GM18519 (cell line): ENCODE data around the gene CMTR1.
A peak's percentile ranks its signal among the peaks of the same experiment; 100 is the strongest.
"Not testable (repeated sequence)": the region's sequence is repeated elsewhere in the genome, so short reads cannot be mapped to it uniquely, and the experiment has no call there.

ENCODE experiments used
- ATAC-seq: cut with Tn5 transposase; IDR thresholded peaks from one replicate; pipeline ENCODE4 v1.9.1; 2021; ENCODE audit warnings: mild to moderate bottlenecking, moderate library complexity; ENCODE audit not compliant: unreplicated experiment, low FRiP score

CMTR1 gene

GRCh38 chr6:37432590-37432915 is 468 bp upstream of the CMTR1 start:
- ATAC-seq = peak; percentile 4

DNA sequence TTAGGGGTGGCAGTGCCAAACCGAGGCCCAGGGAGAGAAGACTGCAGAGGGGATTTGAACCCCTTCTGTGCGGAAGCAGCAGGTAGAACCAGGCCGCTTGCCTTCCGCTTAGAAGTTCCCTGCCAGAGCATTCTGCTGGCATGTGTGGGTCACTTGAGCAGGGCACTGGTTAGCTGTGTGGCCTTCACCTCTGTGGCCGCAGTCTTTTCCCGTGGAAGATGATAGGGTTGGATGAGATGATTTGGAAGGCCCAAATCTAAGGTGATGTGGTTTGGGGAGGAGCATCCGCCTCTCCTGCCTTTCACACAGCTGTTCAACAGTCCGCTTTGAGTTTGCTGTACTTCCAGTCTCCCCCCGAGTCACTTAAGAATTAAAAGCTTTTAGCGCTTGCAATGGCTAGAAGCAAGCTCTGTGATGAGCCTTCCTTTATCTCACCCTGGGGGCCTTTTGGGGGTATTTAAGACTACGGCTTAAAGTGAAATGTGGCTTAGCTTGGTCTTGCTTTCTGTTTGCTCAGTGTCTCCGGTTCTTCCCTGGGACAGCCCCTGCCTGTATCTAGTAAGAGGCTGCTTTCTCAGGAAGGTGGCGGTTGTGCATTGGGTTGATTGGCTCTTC is 743 bp downstream of the CMTR1 start:
- ATAC-seq = peak; percentile 17

- ATAC-seq = no peak
These were observed 2.4 kb downstream of the CMTR1 start for GRCh38 chr6:37435373-37435772.

DNA sequence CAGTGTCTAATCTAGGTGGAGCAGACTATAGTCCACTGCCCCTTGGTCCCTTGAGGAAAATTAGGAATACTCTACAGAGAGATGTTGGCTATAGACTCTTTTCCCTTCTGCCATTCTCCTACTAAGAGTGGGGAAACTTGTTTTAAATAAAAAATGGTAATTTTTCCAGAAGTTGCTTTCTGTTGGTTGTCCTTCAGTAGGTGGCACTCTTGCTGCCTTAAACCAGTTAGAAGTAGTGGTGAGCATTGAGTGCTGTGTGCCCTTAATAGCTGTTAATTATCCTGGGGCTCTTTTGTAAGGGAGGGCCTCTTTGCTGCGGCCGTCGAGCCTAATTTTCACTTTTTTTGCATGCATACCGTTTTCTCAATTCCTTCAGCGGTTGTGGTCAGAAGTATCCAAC is 2.8 kb downstream of the CMTR1 start:
- no peak for ATAC-seq

- no peak for ATAC-seq
These were observed 5.9 kb downstream of the CMTR1 start for GRCh38 chr6:37438930-37439329.

DNA sequence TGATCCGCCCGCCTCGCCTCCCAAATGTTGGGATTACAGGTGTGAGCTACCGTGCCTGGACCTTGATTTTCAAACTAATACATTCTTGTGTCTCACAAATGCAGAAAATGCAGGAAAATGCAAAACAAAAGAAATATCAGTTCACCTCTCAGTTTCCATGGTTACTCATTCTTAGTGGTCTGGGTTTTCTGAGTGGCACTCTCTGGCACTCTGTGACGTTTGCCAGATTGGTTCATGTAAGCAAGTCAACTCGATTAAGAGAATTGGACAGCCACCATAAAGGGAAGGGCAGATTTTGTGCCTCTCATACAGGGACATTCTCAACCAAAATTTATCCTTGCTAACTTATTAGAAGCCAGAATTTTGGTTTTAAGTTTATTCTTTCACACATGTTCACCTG is 8.6 kb downstream of the CMTR1 start:
- ATAC-seq = no peak

GRCh38 chr6:37442416-37443215 is 9.6 kb downstream of the CMTR1 start:
- no peak for ATAC-seq

DNA sequence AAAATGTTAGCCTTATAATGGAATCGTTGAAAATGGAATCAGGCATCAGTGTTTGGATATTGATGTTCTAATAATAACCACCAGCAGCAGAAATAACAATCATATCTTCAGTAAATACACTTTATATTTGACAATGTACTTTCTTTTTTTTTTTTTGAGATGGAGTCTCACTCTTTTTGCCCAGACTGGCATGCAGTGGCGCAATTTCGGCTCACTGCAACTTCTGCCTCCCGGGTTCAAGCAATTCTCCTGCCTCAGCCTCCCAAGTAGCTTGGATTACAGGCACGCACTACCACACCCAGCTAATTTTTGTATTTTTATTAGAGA is 10.2 kb downstream of the CMTR1 start:
- ATAC-seq = not testable (repeated sequence)

DNA sequence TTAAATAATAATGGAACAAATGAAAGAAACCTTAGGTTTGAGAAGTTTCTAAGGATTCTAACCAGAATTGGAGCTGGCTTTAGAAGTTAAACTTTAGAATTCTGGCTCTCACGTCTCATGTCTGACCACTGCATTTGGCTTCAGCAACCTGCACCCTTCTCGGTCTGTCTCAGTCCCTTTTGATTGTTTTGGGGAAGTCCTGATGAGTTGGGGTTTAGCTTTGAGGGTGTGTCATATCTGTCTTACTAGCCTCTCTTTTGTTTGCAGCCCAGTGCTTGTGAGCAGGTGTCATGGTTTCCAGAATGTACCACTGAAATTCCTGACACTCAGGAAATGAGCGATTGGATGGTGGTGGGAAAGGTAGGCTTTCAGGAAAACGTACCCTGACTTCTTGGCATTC is 17.0 kb downstream of the CMTR1 start:
- ATAC-seq = no peak

GRCh38 chr6:37451441-37452193 is 18.6 kb downstream of the CMTR1 start:
- ATAC-seq = no peak

DNA sequence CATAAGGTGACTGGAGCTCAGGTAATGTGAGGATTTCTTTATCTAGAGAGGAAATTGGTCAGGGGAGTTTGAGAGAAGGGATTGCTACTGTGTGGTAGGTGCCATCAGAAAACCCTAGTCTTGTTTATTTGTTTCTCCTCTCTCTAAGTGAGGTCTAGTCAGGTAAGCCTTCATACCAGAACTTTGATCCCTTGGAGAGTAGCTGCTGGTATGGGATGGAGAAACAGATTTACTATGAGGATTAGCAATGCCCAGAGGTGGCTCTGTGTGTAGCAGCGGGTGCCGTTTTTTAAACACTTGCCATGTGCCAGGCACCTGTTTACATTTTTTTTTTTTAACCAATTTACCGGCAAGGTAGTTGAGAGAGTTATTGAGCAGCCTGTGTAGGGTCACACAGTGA is 19.5 kb downstream of the CMTR1 start:
- ATAC-seq = no peak

- ATAC-seq = no peak
These were observed 21.6 kb downstream of the CMTR1 start for GRCh38 chr6:37454420-37455140.

GRCh38 chr6:37456126-37456525 is 23.1 kb downstream of the CMTR1 start:
- no peak for ATAC-seq

GRCh38 chr6:37456816-37457560 is 24.0 kb downstream of the CMTR1 start:
- ATAC-seq = no peak

DNA sequence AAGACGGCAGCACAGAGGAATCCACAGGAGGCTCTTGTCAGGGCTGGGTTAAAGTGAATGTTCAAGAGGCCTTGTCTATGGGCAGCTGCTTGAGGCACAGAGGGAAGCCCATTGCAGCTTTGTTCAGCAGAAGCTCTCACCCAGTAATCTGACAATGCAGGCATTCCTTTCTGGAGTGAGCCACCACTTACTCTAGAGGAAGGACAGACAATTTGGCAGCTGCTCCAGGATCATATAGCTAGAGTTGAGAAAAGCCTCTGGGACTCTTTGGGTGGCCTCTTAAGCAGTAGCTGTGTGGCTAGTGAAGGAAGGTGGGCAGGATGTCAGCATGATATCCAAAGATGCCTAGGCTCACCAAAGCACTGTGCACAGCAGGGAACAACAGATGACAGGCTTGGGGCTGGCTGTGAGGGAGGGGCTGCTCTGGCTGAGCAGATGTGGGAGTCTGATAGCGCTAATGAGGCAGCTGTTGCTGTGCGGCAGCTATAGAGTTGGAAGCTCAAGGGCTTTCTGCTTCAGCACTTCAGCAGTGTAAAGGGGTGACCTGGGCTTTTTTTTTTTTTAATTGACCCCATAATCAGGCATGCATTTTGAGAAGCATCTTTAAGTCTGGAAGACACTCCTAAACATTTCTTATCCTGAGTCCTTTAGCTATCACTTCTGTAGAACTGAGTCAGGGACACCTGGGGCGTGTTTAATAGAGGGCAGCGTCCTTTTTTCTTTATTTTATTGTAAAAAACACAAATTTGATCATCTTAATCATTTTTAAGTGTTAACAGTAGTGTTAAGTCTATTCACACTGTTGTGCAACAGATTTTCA is 27.2 kb downstream of the CMTR1 start:
- ATAC-seq = no peak

GRCh38 chr6:37460805-37461204 is 27.8 kb downstream of the CMTR1 start:
- no peak for ATAC-seq

- ATAC-seq = no peak
These were observed 30.1 kb downstream of the CMTR1 start for GRCh38 chr6:37463110-37463509.

DNA sequence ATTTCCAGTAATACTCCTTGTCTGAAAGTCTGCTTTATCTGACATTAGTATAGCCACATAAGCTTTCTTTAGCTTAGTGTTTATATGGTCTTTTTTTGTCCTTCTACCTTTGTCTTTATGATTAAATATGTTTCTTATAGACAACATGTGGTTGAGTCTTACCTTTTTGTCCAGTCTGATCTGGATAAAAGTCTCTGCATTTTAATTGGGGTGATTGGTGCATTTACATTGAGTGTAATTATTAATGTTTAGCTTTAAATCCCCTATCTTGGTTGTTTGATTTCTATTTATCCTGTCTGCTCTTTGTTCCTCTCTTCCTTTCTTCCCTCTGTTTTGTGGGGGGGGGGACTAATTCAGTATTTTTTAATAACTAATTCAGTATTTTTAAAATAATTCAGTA is 34.7 kb downstream of the CMTR1 start:
- ATAC-seq = no peak

- no peak for ATAC-seq
These were observed 40.5 kb downstream of the CMTR1 start for GRCh38 chr6:37473364-37474095.
